Measurements from ENCODE around the gene GALNT13. TPM values are rescaled to one million over a fixed set of nuclear protein-coding genes. Genes with fewer than 3 reads are reported as not detected.

GALNT13 gene
- total RNA-seq, 1 donor from 2014 or later: 0.19 TPM

- DNase-seq: no peak
- Histone ChIP-seq H3K36me3 (no peaks in the 10 kb centered on the region), H3K9me3 (replicated peaks) (no peaks in the 10 kb centered on the region), H3K4me3 (no peak overlapping the region), H3K27ac (replicated peaks) (no peak overlapping the region), H3K27me3 (ENCODE audit: low read depth) (no peaks in the 10 kb centered on the region), H3K4me1 (no peaks in the 10 kb centered on the region)
- TF ChIP-seq CTCF (IDR thresholded peaks at IDR 0.05; ENCODE audit: borderline replicate concordance): no peak
- intact Hi-C loops (cut with micrococcal nuclease): no loop called here
Measured at GRCh38 chr2:154443919-154444318, 572.2 kb downstream of the GALNT13 start.

GRCh38 chr2:154446324-154446723 is 574.6 kb downstream of the GALNT13 start:
- Histone ChIP-seq H3K27ac (replicated peaks) (no peak overlapping the region), H3K4me3 (no peak overlapping the region), H3K4me1 (no peaks in the 10 kb centered on the region), H3K36me3 (no peaks in the 10 kb centered on the region), H3K27me3 (ENCODE audit: low read depth) (no peaks in the 10 kb centered on the region), H3K9me3 (replicated peaks) (no peaks in the 10 kb centered on the region)
- DNase-seq: no peak
- no peak for TF ChIP-seq CTCF (IDR thresholded peaks at IDR 0.05; ENCODE audit: borderline replicate concordance)
- intact Hi-C loops (cut with micrococcal nuclease): no loop called here

GRCh38 chr2:154447727-154448418 is 576.2 kb downstream of the GALNT13 start:
- no peak overlapping the region for H3K4me3 ChIP-seq
- no peak for DNase-seq
- TF ChIP-seq CTCF (IDR thresholded peaks at IDR 0.05; ENCODE audit: borderline replicate concordance): no peak
- no peaks in the 10 kb centered on the region for H3K27me3 ChIP-seq (ENCODE audit: low read depth)
- H3K4me1 ChIP-seq: no peaks in the 10 kb centered on the region
- intact Hi-C loops (cut with micrococcal nuclease): no loop called here
- no peaks in the 10 kb centered on the region for H3K9me3 ChIP-seq (replicated peaks)
- H3K27ac ChIP-seq (replicated peaks): no peak overlapping the region
- no peaks in the 10 kb centered on the region for H3K36me3 ChIP-seq

GRCh38 chr2:154449951-154450658 is 578.4 kb downstream of the GALNT13 start:
- no peak overlapping the region for H3K27ac ChIP-seq (replicated peaks)
- H3K4me3 ChIP-seq: no peak overlapping the region
- no peak for DNase-seq
- intact Hi-C loops (cut with micrococcal nuclease): no loop called here
- peaks cover 4% of the 10 kb centered on the region for H3K4me1 ChIP-seq
- no peaks in the 10 kb centered on the region for H3K36me3 ChIP-seq
- no peaks in the 10 kb centered on the region for H3K27me3 ChIP-seq (ENCODE audit: low read depth)
- H3K9me3 ChIP-seq (replicated peaks): no peaks in the 10 kb centered on the region
- no peak for TF ChIP-seq CTCF (IDR thresholded peaks at IDR 0.05; ENCODE audit: borderline replicate concordance)

GRCh38 chr2:154452471-154452870 is 580.7 kb downstream of the GALNT13 start:
- Histone ChIP-seq H3K9me3 (replicated peaks) (no peaks in the 10 kb centered on the region), H3K4me1 (peaks cover 17% of the 10 kb centered on the region), H3K36me3 (no peaks in the 10 kb centered on the region), H3K27ac (replicated peaks) (no peak overlapping the region), H3K4me3 (no peak overlapping the region), H3K27me3 (ENCODE audit: low read depth) (no peaks in the 10 kb centered on the region)
- DNase-seq: no peak
- TF ChIP-seq CTCF (IDR thresholded peaks at IDR 0.05; ENCODE audit: borderline replicate concordance): no peak
- intact Hi-C loops (cut with micrococcal nuclease): no loop called here
